H1 (cell line): Measurements from ENCODE around the gene FANCI. TPM values are rescaled to one million over a fixed set of nuclear protein-coding genes. Genes with fewer than 3 reads are reported as not detected.

Source experiments
- polyA plus RNA-seq, 7 experiments: library from polyadenylated mRNA; depleted of rRNA in 3 of 7; stranded (reverse) in 5 of 7; unstranded in 2 of 7; fragments of >200 nt in 5 of 7; fragments of 200-250 nt in 2 of 7; gene quantifications; 1 replicate in 5 of 7; 2 replicates in 1 of 7; 4 replicates in 1 of 7; pipeline versions ENCODE4 v1.2.1 to v1.2.3, GENCODE V29; 2011 to 2013; ENCODE audit warnings: missing spikeins in 2 of 7, mixed read lengths in 2 of 7
- total RNA-seq: library from RNA; stranded (reverse); fragmentation: NEBNext Ultra II Directional; extraction: Animal tissue kit (Norgen Biotek cat#: 25700); gene quantifications from 2 replicates; pipeline ENCODE4 v1.2.1, GENCODE V29; 2021
- TF ChIP-seq, protein P1 (sequence below): fragments of 300-600 bp; sonication (generic); IDR thresholded peaks from 2 replicates; pipeline ENCODE4 v1.7.1; 2012; ENCODE audit warnings: low read length, moderate library complexity, mild to moderate bottlenecking, inconsistent platforms; ENCODE audit not compliant: insufficient replicate concordance

FANCI gene
- total and polyA plus RNA-seq, 2 of the 8 experiments (the other 6 are each of a cell fraction or from before 2014, with no cell fraction given), result 37.8 to 115 TPM

GRCh38 chr15:89307046-89307587 is 63.3 kb downstream of the FANCI start (continued):
- TF ChIP-seq, protein P1, sequence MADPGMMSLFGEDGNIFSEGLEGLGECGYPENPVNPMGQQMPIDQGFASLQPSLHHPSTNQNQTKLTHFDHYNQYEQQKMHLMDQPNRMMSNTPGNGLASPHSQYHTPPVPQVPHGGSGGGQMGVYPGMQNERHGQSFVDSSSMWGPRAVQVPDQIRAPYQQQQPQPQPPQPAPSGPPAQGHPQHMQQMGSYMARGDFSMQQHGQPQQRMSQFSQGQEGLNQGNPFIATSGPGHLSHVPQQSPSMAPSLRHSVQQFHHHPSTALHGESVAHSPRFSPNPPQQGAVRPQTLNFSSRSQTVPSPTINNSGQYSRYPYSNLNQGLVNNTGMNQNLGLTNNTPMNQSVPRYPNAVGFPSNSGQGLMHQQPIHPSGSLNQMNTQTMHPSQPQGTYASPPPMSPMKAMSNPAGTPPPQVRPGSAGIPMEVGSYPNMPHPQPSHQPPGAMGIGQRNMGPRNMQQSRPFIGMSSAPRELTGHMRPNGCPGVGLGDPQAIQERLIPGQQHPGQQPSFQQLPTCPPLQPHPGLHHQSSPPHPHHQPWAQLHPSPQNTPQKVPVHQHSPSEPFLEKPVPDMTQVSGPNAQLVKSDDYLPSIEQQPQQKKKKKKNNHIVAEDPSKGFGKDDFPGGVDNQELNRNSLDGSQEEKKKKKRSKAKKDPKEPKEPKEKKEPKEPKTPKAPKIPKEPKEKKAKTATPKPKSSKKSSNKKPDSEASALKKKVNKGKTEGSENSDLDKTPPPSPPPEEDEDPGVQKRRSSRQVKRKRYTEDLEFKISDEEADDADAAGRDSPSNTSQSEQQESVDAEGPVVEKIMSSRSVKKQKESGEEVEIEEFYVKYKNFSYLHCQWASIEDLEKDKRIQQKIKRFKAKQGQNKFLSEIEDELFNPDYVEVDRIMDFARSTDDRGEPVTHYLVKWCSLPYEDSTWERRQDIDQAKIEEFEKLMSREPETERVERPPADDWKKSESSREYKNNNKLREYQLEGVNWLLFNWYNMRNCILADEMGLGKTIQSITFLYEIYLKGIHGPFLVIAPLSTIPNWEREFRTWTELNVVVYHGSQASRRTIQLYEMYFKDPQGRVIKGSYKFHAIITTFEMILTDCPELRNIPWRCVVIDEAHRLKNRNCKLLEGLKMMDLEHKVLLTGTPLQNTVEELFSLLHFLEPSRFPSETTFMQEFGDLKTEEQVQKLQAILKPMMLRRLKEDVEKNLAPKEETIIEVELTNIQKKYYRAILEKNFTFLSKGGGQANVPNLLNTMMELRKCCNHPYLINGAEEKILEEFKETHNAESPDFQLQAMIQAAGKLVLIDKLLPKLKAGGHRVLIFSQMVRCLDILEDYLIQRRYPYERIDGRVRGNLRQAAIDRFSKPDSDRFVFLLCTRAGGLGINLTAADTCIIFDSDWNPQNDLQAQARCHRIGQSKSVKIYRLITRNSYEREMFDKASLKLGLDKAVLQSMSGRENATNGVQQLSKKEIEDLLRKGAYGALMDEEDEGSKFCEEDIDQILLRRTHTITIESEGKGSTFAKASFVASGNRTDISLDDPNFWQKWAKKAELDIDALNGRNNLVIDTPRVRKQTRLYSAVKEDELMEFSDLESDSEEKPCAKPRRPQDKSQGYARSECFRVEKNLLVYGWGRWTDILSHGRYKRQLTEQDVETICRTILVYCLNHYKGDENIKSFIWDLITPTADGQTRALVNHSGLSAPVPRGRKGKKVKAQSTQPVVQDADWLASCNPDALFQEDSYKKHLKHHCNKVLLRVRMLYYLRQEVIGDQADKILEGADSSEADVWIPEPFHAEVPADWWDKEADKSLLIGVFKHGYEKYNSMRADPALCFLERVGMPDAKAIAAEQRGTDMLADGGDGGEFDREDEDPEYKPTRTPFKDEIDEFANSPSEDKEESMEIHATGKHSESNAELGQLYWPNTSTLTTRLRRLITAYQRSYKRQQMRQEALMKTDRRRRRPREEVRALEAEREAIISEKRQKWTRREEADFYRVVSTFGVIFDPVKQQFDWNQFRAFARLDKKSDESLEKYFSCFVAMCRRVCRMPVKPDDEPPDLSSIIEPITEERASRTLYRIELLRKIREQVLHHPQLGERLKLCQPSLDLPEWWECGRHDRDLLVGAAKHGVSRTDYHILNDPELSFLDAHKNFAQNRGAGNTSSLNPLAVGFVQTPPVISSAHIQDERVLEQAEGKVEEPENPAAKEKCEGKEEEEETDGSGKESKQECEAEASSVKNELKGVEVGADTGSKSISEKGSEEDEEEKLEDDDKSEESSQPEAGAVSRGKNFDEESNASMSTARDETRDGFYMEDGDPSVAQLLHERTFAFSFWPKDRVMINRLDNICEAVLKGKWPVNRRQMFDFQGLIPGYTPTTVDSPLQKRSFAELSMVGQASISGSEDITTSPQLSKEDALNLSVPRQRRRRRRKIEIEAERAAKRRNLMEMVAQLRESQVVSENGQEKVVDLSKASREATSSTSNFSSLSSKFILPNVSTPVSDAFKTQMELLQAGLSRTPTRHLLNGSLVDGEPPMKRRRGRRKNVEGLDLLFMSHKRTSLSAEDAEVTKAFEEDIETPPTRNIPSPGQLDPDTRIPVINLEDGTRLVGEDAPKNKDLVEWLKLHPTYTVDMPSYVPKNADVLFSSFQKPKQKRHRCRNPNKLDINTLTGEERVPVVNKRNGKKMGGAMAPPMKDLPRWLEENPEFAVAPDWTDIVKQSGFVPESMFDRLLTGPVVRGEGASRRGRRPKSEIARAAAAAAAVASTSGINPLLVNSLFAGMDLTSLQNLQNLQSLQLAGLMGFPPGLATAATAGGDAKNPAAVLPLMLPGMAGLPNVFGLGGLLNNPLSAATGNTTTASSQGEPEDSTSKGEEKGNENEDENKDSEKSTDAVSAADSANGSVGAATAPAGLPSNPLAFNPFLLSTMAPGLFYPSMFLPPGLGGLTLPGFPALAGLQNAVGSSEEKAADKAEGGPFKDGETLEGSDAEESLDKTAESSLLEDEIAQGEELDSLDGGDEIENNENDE, result no peak
- TF ChIP-seq, all 59 proteins: peak for 0
